NCI-H2196 treated with DMSO at 0.1 percent for 48 hours (cell line): Measurements from ENCODE around the gene ZNF283.

Experiments used
- DNase-seq: peaks from one replicate; lab custom pipeline; 2025; ENCODE audit not compliant: unreplicated experiment; lab: John Stamatoyannopoulos, UW

Gene ZNF283

DNA sequence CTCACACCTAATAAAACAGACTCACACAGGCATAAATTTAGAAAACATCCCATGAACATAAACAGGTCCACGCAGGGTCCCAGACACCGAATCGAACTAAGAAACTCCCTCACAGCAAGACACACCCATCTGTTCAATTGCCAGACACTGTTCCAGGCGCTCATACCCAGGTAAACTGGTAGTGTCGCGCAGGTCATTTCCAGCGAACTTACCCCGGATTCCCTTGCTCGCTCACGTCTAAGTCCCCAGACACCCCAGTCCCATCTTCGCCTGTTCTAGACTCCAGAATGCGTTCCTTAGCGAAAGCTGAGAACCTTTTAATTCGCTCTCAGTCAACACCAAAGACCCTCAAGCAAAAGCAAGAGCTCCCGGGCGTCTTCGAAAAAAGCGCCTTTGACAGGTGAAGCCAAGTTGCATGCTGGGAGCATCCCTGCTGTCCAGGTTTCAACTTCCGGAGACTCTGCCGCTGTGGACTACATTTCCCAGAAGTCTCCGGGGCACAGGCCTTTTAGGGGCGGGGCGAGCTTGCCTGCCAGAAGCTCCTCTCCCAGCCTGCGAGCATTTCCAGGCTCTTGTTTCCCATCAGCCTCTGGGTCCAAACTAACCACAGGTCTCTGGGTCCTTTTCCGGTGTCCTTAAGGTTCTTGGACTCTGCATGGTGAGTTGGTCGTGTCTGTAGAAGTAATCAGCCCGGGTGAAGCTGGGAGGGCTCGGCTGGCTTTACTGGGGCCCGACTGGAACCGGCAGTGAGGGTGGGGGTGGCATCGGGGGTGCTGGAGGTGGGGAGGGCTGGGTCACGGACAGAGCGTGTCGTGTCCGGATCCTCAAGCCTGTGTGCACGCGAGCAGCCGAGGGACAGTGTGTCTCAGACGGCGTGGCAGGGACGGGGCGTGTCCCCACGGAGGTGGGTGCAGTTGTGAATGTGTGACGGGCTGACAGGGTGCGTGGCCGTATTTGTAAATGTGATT, at the start of gene ZNF283:
Gene ZNF283, plus strand, starts transcription at position 535 of the 968 bp plus-strand sequence. CDS start 6,184 bp downstream, outside the sequence.
- peak; percentile 89 for DNase-seq

DNA sequence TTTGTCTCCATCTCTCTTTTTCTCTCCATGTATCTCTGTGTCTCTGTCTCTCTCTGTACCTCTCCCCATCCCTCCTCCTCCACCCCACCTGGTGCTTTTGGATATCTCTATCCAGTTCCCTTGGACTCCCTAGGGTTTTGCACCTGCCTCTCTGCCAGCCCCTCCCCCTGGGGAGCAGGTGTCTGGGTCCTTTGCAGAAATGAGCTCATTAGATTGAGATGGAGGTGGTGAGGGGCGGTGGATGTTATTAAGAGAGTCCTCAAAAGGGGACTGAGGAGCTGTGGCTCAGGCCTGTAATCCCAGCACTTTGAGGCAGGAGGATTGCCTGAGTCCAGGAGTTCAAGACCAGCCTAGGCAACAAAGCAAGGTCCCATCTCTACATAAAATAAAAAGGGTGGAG, 48.5 kb upstream of the ZNF283 start:
- DNase-seq = peak; percentile 88

DNA sequence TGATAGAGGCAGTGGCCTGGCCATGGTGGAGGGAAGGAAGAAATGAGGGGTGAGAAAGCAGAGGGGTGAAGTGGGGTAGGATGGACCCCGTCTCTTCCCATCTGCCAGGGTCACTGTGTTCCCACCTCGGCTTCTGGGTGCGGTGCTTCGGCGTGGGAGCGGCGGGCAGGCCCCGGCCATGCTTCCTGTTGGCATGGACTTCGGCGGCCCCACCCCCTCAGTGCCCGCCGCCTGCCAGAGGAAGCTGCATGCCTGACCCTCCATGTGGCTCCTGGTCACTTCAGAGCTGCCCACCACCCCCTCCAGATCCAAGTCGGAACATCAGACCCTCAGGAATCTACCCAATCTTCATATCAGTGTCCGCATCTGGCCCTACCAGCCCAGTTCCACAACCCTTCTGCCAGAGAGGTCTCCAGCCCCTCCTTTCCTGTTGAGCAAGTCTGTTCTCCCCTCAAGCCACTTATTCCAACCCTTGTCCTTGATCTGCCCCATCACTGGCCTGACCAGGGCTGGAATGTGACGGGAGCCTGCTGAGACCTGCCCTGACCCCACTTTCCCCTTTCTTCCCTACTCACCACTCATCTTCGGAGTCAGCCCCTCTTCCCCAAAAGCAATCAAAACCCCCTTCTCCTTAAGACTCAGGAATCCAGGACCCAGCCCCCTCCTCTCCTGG, 47.8 kb upstream of the ZNF283 start:
- no peak for DNase-seq

DNA sequence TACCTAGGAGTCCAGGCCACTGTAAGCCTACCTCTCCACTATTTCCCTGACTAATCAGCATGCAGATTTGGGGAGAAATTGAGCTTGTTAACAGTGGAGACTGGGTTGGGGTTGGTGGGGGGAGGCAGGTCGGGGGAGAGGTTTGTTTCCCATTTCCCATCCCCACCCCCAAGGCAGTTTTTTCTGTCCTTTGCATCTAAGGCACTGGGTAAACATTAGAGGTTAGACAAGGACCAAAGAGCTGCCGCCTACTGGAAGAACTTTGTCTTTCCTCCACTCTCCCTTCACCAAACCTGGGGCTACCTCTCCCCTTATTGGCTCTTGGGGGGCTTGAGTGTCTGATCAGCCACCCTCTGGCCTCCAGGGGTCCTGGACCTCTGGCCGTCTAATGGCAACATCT, 47.3 kb upstream of the ZNF283 start:
- no peak for DNase-seq

DNA sequence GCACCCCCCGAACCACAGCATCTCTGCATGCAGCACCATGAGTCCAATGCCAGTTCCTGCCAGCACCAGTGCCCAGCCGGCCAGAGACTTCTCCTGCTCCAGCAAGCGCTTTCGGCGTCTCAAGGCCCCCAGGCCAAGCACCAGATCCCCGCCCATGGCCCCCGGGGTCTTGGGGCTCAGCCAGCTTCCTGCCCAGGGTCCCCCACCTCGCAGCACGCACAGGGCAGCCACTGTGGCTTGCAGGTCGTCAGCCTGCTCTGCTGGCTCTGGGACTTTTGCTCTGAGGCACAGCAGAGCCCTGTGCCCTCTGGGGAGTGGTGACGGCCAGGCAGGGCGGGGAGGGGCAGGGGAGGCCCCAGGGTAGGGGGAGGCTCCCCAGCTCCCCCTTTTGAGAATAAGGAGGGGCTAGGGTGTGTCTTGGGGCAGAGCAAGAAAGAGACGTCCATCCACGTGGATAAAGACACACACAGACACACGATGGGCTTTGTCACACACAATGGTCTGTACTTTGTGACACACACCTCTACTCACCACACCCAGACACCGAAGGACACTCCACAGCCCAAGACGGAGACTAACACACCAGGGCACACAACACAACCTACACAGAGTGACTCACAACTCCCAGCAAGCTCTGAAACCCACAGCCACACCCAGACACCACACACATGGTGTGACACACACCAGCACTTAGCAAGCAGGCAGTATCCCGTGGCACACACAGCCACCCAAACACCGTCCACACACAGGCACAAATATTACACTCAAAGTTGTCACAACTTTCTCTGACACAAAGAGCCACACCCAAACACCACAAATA, 46.2 kb upstream of the ZNF283 start, which contains the start of gene KCNN4:
Gene KCNN4, minus strand, starts transcription at position 268 of the 820 bp plus-strand sequence. Its CDS starts 112 bp downstream, at position 156.
- no peak for DNase-seq

DNA sequence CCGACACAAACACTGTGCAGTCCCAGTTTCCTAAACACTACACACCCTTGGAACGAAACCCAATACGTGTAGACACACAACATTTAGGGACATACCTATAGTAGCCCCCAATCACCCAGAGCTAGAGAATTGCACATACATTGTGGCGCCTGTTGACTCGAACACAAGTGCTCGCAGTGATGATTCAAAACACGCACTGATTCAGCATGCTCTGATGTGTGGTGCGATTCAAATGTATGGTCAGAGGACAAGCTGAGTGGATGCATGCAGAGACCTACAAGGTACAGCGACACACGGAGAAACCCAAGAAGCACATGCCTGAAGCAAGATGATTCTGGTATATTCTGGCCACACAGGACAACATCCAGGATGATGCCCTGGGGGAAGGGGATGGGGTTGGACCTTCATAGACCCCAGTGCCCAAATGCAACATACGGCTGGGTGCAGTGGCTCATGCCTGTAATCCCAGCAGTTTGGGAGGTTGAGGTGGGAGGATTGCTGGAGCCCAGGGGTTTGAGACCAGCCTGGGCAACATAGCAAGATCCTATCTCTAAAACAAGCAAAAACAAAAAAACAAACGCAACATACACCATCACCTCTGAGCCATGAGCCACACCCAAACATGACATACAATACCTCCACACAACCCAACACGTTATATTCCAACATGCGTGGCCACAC, 45.4 kb upstream of the ZNF283 start:
- DNase-seq = no peak

DNA sequence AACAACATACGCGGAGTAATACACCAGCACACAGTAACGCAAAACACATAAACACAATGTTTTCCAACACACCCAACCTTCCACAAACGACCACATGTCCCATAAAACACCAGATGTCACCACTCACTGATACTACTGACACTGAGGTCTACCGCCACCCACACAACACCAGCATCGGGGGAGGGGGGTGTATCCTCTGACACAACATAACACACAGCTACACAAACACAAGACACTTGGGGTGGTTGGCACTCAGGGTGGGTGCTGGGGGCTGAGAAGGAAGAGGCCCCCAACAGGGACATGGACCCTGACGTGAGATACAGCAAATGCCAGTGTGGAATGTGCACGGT, 44.8 kb upstream of the ZNF283 start:
- no peak for DNase-seq

DNA sequence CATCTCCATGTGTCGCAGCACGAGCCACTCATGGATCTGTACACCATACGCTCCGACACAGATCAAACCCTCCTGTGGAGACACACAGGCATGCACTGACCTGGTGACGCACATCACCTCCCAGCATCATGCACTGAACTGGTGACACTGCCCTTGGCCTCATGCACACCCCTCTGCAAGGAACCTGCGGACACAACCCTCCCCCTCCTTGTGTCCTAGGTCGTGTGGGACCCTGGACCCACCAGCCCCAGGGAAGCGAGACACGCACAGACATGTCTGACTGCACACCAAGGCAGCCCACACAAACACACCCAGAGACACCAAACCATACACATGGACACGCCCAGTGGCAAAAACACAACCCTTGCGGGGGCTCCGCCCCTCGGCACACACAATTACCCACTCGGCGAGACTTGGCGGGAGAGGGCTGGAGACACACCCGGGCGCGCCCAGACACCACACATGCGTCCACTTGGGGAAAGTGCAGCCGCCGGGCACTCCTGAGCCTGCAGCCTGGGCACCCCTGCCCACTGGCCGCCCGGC, 44.4 kb upstream of the ZNF283 start:
- DNase-seq = no peak

DNA sequence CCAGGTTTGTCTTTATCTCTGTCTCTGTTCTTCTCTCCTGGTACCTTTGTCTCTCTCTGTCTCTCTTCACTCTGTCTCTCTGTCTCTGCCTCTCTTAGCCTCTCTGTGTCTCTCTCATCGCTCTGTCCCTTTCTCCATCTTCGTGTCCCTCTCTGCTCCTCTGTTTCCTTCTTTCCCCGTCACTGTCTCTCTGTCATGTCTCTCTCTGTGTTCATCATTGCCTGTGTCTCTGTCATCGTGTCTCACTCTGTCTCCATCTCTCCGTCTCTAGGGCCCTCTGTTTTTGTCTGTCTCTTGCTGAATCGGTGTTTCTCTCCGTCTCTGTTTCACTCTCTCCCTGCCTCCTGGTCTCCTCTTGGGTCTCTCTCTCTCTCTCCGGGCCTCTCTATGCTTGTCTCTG, 43.5 kb upstream of the ZNF283 start:
- DNase-seq = no peak

DNA sequence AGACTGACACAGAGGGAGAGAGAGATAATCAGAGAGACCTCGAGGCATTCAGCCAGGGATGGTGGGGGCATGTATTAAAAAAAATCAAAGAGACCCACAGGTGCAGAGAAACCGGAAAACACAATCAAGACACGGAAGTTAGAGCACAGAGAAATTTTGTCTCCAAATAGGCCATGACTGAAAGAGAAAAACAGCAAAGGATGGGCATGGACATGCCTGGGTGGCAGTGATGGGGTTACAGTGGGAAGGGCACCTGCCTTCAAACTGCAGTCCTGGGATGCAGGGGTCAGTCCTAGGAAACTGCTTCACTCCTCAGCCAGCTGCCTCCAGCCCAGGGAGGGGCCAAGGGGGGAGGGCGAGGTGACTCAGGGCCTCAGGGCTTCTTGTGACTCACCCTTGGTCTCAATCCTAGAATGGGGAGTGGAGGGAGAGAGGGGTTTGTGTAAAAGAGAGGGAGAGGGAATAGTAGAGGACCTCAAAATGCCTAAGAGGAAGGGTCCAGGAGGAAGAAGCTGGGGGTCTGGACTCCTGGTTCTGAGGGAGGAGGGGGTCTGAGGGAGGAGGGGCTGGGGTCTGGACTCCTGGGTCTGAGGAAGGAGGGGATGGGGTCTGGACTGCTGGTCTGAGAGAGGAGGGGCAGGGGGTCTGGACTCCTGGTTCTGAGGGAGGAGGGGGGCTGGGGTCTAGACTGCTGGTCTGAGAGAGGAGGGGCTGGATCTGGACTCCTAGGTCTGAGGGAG, 42.7 kb upstream of the ZNF283 start:
- DNase-seq = peak; percentile 27

DNA sequence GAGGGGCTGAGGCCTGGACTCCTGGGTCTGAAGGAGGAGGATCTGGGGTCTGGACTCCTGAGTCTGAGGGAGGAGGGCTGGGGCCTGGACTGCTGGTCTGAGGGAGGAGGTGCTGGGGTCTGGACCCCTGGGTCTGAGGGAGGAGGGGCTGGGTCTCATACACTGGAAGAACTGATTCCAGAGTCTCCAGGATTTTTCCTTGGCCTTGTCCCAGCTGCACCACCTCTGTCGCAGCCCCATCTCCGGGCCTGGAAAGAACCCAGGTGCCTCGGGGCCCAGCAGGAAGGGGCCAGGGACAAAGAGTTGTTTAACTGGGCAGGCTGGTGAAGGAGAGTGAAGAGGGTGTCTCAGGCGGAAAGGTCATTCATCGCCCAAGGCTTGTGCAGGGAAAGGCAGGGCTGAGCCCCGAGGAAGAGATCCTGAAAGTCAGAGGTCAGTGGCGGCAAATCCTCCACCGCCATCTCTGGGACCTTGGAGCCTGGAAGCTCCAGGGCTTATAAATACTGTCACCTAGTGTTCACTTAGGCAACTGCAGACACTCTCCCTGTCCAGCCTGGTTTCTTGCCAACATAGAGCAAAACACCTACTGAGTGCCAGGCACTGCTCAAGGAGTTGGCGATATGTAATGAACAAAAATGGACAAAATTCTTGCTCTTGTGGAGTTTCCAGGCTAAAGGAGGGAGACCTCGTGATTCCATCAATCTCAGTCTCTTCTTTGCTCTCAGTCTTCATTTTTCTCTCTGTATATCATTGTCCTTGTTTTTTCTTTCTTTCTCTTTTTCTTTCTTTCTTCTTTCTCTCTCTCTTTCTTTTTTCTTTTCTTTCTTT, 41.9 kb upstream of the ZNF283 start:
- peak; percentile 72 for DNase-seq

DNA sequence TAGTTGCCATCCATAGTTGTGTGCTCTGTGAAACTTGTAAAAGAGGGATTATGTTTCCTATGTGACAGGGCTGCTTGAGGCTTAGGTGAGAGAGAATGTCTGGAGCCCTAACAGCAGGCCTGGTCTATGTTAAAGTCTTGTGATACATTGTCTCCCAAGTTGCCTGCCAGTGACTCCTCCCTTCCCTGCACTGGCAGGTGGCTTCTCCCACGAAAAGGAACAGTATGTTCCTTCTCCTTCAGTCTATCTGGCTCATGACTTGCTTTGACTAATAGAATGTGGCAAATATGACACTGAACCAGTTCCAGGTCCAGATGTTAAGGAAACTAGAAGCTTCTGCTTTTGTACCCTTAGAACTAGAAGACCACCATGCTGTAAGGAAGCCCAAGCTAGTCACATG, 40.5 kb upstream of the ZNF283 start:
- no peak for DNase-seq

DNA sequence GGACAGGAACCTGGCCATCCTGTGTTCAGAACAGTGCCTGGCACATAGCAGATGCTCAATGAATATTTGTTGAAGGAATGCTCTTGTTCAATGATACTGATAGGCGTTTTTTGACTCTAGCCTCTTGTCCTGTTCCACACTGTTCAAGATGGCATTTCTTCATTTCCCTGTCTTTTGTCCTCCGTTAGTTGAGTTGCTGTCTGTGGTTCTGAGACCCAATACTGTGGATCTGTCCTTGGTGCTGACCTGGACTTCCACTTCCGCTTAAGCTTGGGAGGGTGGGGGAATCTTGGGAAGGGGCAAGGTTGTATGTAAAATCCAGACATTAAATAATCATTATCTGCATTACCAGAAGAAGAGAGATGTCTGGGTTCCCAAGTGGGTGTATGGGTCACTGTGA, 38.1 kb upstream of the ZNF283 start:
- no peak for DNase-seq

DNA sequence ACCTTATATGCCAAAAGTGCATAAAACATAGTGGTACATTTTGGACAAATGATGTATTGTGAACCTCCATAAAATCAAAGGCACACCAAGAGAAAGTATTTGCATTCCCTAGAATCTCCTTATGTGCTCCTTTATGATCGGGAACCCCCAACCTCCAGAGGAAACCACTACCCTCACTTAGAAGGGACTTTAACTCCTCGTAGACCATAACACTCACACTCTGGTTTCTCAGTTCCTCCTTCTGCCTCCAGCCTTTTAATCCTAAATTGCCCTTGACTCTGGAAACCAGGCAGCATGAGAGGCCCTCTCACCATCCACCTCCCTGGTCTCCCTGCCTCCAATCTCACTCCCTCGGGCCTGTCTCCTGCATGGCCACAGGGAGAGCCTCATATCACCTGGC, 36.5 kb upstream of the ZNF283 start:
- DNase-seq = no peak

DNA sequence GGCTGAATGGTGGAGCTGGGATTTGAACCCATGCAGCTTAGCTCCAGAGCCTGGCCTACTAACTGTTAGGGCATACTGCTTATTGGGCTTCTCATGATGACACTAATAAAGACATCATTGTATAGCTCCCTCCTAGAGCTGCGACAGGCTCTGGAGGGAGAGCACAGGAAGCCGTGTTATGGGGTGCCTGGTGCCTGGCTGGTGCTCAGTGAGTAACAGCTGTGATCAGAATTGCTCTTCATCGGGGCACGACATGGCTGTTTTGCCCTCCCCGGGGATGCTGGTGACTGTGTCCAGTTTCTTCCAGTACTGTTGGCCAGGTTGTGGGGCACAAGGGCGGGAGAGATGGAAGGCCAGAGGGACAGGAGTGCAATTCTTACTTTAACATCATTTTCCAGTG, 30.0 kb upstream of the ZNF283 start:
- DNase-seq = no peak

DNA sequence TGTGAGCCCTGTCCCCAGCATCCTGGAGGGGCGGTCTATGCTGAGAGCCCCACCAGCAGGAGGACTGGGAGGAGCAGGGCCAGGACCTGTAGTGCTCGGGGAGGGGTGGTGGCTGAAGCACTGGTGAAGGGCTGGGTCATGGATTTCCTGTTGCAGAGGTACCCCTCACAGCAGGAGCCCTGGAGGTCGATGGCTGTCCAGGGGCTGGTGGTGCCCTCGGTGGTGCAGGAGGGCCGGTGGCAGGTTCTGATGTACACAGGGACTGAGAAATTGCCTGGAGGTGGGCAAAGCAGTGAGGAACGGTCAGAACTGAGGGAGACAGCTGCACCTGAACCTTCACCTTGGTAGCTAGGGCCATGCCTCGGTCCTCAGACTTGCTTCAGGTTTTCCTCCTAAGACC, 29.6 kb upstream of the ZNF283 start:
- DNase-seq = no peak

DNA sequence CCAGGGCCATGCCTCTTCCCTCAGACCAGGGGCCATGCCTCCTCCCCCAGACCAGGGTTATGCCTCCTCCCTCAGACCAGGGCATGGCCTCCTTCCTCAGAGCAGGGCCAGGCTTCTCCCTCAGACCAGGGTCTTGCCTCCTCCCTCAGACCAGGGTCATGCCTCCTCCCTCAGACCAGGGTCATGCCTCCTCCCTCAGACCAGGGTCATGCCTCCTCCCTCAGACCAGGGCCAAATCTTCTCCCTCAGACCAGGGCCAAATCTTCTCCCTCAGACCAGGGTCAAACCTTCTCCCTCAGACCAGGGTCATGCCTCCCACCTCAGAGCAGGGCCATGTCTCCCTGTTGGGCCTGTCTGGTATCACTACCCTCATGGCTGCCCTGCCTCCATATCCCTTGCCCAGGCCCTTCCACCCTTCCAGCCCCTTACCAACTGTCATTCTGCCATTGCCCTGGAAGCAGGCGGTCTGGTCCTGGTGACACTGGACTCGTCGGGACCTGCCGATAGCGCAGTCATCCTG, 29.0 kb upstream of the ZNF283 start:
- no peak for DNase-seq

DNA sequence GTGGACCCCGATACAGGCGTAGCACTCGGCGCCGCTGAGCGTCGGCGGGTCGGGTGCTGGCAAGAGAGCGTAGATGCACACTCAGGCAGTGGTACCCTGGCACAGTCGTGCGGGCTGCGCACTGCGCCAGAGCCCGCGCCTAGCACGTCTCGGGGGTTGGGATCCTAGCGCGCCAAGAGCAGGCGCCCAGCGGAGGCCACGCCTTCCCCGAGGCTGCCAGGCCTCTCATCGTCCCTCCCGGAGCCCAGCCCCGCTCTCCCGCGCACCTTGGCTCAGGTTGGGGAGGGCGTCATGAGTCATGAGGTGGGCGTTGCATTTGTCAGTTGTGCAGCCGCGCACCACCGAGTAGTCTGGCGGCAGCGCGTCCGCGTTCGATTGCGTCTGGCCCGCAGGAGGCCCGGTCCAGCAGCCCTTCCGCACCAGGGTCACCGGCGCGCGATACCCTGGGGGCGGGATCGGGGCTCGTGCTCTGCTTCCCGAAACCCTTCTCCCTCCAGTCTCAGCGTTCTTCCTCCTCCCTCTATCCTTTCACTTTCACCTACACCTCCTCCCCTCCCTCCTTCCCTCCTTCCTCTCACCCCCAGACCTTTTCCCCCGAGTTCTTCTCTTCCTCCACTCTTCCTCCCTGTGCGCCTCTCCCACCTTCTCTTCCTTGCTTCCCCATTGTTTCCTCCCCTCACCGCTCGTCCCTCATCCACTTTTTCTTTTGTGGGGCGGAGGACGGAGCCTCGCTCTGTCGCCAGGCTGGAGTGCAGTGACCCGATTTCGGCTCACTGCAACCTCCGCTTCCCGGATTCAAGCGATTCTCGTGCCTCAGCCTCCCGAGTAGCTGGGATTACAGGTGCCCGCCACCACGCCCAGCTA, 28.3 kb upstream of the ZNF283 start:
- peak; percentile 86 for DNase-seq
